K562 (cell line): ENCODE results near the gene MANBA. TPM values are rescaled to one million over a fixed set of nuclear protein-coding genes. Genes with fewer than 3 reads are reported as not detected.

Source experiments
- CXXC5 ChIP-seq: fragments of 250-450 bp; sonication (Bioruptor Pico); IDR thresholded peaks from 2 replicates; pipeline ENCODE4 v1.8.0; 2022; ENCODE audit warnings: inconsistent platforms, mild to moderate bottlenecking, moderate library complexity
- FOSL1 ChIP-seq: fragments of 200-800 bp; sonication (Bioruptor generic); conservative IDR thresholded peaks from 2 replicates; pipeline ENCODE4 v1.6.1; 2016; ENCODE audit warnings: missing genetic modification characterization, missing compliant biosample characterization
- FOXM1 ChIP-seq, 2 experiments: fragments of 450-650 bp in 1 of 2; sonication (generic) in 1 of 2; formaldehyde crosslinking in 1 of 2; IDR thresholded peaks; 2 replicates each; pipeline versions ENCODE4 v1.6.1 to v1.9.0; 2017 to 2022; ENCODE audit warnings: low read depth in 2 of 2, mild to moderate bottlenecking in 2 of 2, missing genetic modification reagents in 1 of 2, moderate library complexity in 1 of 2
- HMBOX1 ChIP-seq: sonication (generic); IDR thresholded peaks from 2 replicates; pipeline ENCODE4 v1.6.1; 2016
- HNRNPH1 ChIP-seq: fragments of 200-400 bp; formaldehyde crosslinking; optimal IDR thresholded peaks from 2 replicates; pipeline ENCODE3; 2017; ENCODE audit warnings: low read depth, mild to moderate bottlenecking, low read length, moderate library complexity
- MAFG ChIP-seq: fragments of 450-650 bp; conservative IDR thresholded peaks from 2 replicates; pipeline ENCODE4 v1.6.1; 2016; ENCODE audit warnings: missing genetic modification characterization, missing compliant biosample characterization
- PML ChIP-seq: IDR thresholded peaks from 2 replicates; pipeline ENCODE4 v1.6.1; 2012; ENCODE audit warnings: low read length, inconsistent platforms
- PRDM10 ChIP-seq: fragments of 450-650 bp; IDR thresholded peaks from 2 replicates; pipeline ENCODE4 v1.6.1; 2018; ENCODE audit not compliant: partially characterized antibody
- RCOR1 ChIP-seq, 2 experiments: IDR thresholded peaks; 2 replicates each; pipeline ENCODE4 v1.6.1; 2012; ENCODE audit warnings: low read depth in 2 of 2, low read length in 2 of 2, borderline replicate concordance in 1 of 2, improper control_type of control experiment in 1 of 2
- SRSF3 ChIP-seq: fragments of 200-400 bp; formaldehyde crosslinking; IDR thresholded peaks from 2 replicates; pipeline ENCODE4 v1.6.1; 2016; ENCODE audit warnings: mild to moderate bottlenecking, low read length, moderate library complexity; ENCODE audit not compliant: insufficient read depth
- ZBTB7A ChIP-seq: IDR thresholded peaks from 2 replicates; pipeline ENCODE4 v1.6.1; 2011; ENCODE audit warnings: low read depth, mild to moderate bottlenecking, low read length, moderate library complexity, borderline replicate concordance; ENCODE audit not compliant: control insufficient read depth
- ZNF146 ChIP-seq: IDR thresholded peaks from one replicate; pipeline ENCODE4 v1.6.1; 2018; ENCODE audit warnings: missing compliant biosample characterization; ENCODE audit not compliant: unreplicated experiment
- ZNF3 ChIP-seq: fragments of 250-450 bp; sonication (Bioruptor Pico); IDR thresholded peaks from 2 replicates; pipeline ENCODE4 v1.5.0; 2021; ENCODE audit warnings: mild to moderate bottlenecking, moderate library complexity
- ZSCAN32 ChIP-seq: fragments of 450-650 bp; formaldehyde crosslinking; IDR thresholded peaks from 2 replicates; pipeline ENCODE4 v1.4.0; 2020; ENCODE audit warnings: mild to moderate bottlenecking, moderate library complexity
- polyA plus RNA-seq, 8 experiments: library from polyadenylated mRNA; depleted of rRNA in 4 of 8; stranded (reverse) in 5 of 8; unstranded in 3 of 8; fragments of >200 nt; fragmentation: Nextera tagmentation in 2 of 8; fragmentation: Illumina TruSeq in 1 of 8; extraction: Ambion mirVana in 2 of 8; extraction: Trizol in 1 of 8; gene quantifications; 2 replicates each; pipeline versions ENCODE4 v1.2.1 to v1.2.3, GENCODE V29; 2011 to 2014; ENCODE audit warnings: inconsistent platforms in 1 of 8, missing spikeins in 1 of 8
- total RNA-seq, 7 experiments: library from RNA; depleted of rRNA in 6 of 7; stranded (reverse); fragments of >200 nt in 6 of 7; fragmentation: Illumina TruSeq in 2 of 7; extraction: Trizol in 2 of 7; gene quantifications; 2 replicates each; pipeline versions ENCODE4 v1.2.1 to v1.2.3, GENCODE V29; 2011 to 2021; ENCODE audit warnings: low replicate concordance in 1 of 7
- TF ChIP-seq, protein P1 (sequence below): fragments of 200-800 bp; sonication (Bioruptor generic); IDR thresholded peaks from 2 replicates; pipeline ENCODE4 v1.6.1; 2017; ENCODE audit warnings: missing genetic modification characterization, missing compliant biosample characterization
- TF ChIP-seq, protein P2 (sequence below): fragments of 450-650 bp; formaldehyde crosslinking; IDR thresholded peaks from 2 replicates; pipeline ENCODE4 v1.4.0; 2022; ENCODE audit warnings: missing genetic modification characterization
- TF ChIP-seq, protein P3 (sequence below): fragments of 450-650 bp; formaldehyde crosslinking; conservative IDR thresholded peaks from 2 replicates; pipeline ENCODE4 v1.4.0; 2022; ENCODE audit warnings: mild to moderate bottlenecking, missing genetic modification characterization

Gene MANBA
- total and polyA plus RNA-seq, 9 of the 15 experiments (the other 6 are each of a cell fraction or from before 2014, with no cell fraction given) = 1.8 to 12.9 (median 7.7) TPM

DNA sequence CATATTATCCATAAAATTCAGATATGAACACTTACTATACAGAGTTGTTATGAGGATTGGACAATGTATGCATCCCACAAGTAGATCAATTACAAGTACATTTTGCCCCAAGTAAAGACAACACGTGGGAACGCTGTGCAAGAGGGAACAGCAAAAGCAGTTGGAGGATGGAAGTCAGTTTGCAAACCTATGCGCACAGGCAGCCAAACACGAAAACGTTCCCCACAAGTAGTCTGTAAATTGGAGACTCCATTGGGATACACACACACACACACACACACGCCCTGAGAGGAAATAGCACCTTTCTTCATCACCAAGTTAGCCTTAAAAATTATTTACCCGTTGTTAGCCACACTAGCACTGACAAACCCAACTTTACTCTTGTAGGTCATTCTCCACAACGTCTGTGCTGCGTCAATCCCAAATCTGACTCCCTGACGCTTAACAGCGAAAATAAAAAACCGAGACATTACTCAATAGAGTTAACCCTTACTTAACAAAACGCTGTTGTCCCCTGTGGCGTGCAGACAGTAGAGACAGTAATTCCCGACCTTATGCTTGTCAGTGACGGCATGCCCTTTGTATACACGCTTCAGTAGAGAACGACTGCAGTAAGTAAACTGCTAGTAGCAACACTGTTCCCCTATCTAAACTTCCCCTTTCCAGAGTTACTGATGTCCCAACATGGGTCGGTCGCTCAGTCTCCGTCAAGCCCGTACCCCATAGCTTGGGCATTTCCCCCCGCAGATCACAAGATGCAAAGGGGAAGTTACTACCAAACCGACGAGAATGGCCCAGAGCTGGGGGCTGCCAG, 730 bp downstream of the MANBA start (continued):
- TF ChIP-seq PML (no peak), MAFG (tag) (no peak), HMBOX1 (peak; percentile 86), ZNF146 (CRISPR knock-in tag) (no peak), FOXM1 (IDR thresholded peaks at IDR 0.05; ENCODE audit: low read depth) (no peak), FOXM1 (CRISPR knock-in tag; IDR thresholded peaks at IDR 0.05; ENCODE audit: low read depth) (no peak), ZSCAN32 (CRISPR knock-in tag) (no peak), ZBTB7A (no peak), CXXC5 (CRISPR knock-in tag) (no peak), SRSF3 (no peak), PRDM10 (no peak), FOSL1 (tag) (peak; percentile 20; the same call in 1 of the 2 replicates), ZNF3 (CRISPR knock-in tag) (0 out of 2 replicates have a peak, but pooled peaks have one; percentile 46), RCOR1 (IDR thresholded peaks at IDR 0.05; ENCODE audit: borderline replicate concordance in 1 of 2, low read depth in 2 of 2, low read length in 2 of 2) (no peak), HNRNPH1 (no peak)
- TF ChIP-seq, protein P1, sequence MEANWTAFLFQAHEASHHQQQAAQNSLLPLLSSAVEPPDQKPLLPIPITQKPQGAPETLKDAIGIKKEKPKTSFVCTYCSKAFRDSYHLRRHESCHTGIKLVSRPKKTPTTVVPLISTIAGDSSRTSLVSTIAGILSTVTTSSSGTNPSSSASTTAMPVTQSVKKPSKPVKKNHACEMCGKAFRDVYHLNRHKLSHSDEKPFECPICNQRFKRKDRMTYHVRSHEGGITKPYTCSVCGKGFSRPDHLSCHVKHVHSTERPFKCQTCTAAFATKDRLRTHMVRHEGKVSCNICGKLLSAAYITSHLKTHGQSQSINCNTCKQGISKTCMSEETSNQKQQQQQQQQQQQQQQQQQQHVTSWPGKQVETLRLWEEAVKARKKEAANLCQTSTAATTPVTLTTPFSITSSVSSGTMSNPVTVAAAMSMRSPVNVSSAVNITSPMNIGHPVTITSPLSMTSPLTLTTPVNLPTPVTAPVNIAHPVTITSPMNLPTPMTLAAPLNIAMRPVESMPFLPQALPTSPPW (CRISPR knock-in tag) = no peak
- TF ChIP-seq, protein P2, sequence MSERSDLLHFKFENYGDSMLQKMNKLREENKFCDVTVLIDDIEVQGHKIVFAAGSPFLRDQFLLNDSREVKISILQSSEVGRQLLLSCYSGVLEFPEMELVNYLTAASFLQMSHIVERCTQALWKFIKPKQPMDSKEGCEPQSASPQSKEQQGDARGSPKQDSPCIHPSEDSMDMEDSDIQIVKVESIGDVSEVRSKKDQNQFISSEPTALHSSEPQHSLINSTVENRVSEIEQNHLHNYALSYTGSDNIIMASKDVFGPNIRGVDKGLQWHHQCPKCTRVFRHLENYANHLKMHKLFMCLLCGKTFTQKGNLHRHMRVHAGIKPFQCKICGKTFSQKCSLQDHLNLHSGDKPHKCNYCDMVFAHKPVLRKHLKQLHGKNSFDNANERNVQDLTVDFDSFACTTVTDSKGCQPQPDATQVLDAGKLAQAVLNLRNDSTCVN (CRISPR knock-in tag) = 0 out of 2 replicates have a peak, but pooled peaks have one; percentile 56
- TF ChIP-seq, protein P3, sequence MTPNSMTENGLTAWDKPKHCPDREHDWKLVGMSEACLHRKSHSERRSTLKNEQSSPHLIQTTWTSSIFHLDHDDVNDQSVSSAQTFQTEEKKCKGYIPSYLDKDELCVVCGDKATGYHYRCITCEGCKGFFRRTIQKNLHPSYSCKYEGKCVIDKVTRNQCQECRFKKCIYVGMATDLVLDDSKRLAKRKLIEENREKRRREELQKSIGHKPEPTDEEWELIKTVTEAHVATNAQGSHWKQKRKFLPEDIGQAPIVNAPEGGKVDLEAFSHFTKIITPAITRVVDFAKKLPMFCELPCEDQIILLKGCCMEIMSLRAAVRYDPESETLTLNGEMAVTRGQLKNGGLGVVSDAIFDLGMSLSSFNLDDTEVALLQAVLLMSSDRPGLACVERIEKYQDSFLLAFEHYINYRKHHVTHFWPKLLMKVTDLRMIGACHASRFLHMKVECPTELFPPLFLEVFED (CRISPR knock-in tag) = no peak
